CD8-positive, alpha-beta memory T cell (primary cell): ENCODE data around the gene MYH9. TPM values are rescaled to one million over a fixed set of nuclear protein-coding genes. Genes with fewer than 3 reads are reported as not detected.
A peak's percentile ranks its signal among the peaks of the same experiment; 100 is the strongest.

ENCODE experiments used
- CTCF ChIA-PET: fragments of 350-600 bp; sonication (Branson Sonifier 250); formaldehyde crosslinking; loops from one replicate; lab custom pipeline; 2021; ENCODE audit warnings: antibody characterized with exemption; lab: Charles Lee
- POLR2A ChIA-PET: fragments of 350-600 bp; sonication (Branson Sonifier 250); formaldehyde crosslinking; loops from one replicate; lab custom pipeline; 2021; ENCODE audit warnings: antibody characterized with exemption; lab: Charles Lee
- DNase-seq, 5 donors: peaks; one replicate each; pipeline versions ENCODE4 v3.0.0 to v3.0.0-alpha.2; 2020 to 2022; ENCODE audit warnings: mixed read lengths in 1 of 5
- H3K27ac ChIP-seq: one replicate; pipeline ENCODE4 v1.7.0; 2013; ENCODE audit warnings: low read depth, mild to moderate bottlenecking, low read length, moderate library complexity
- H3K27me3 ChIP-seq: 2 replicates; pipeline ENCODE4 v1.7.0; 2013; ENCODE audit warnings: low read length, mild to moderate bottlenecking; ENCODE audit not compliant: insufficient read depth, poor library complexity, severe bottlenecking
- H3K36me3 ChIP-seq: 2 replicates; pipeline ENCODE4 v1.7.0; 2013; ENCODE audit warnings: mild to moderate bottlenecking, low read length, moderate library complexity; ENCODE audit not compliant: insufficient read depth
- H3K4me1 ChIP-seq: 2 replicates; pipeline ENCODE4 v1.7.0; 2013; ENCODE audit warnings: mild to moderate bottlenecking, low read length, moderate library complexity; ENCODE audit not compliant: insufficient read depth
- H3K4me3 ChIP-seq: 2 replicates; pipeline ENCODE4 v1.7.0; 2013; ENCODE audit warnings: mild to moderate bottlenecking, low read length
- H3K9me3 ChIP-seq: 2 replicates; pipeline ENCODE4 v1.7.0; 2013; ENCODE audit warnings: mild to moderate bottlenecking, low read length
- H3K27ac Mint-ChIP-seq, 8 donors: one replicate each; pipeline ENCODE4 v1.8.0; 2020 to 2021; ENCODE audit warnings: mixed read lengths in 8 of 8, mild to moderate bottlenecking in 6 of 8, inconsistent platforms in 3 of 8, moderate library complexity in 3 of 8
- H3K27me3 Mint-ChIP-seq, 2 donors: one replicate each; pipeline ENCODE4 v1.8.0; 2020 to 2021; ENCODE audit warnings: mixed read lengths in 2 of 2, mild to moderate bottlenecking in 1 of 2, moderate library complexity in 1 of 2
- H3K36me3 Mint-ChIP-seq, 3 donors: one replicate each; pipeline ENCODE4 v1.8.0; 2020 to 2021; ENCODE audit warnings: mixed read lengths in 3 of 3, inconsistent platforms in 1 of 3, mild to moderate bottlenecking in 1 of 3
- H3K4me1 Mint-ChIP-seq, 3 donors: one replicate each; pipeline ENCODE4 v1.8.0; 2020 to 2021; ENCODE audit warnings: mixed read lengths in 3 of 3, inconsistent platforms in 1 of 3, mild to moderate bottlenecking in 1 of 3
- H3K4me3 Mint-ChIP-seq, 7 donors: one replicate each; pipeline ENCODE4 v1.8.0; 2020 to 2021; ENCODE audit warnings: mixed read lengths in 7 of 7, mild to moderate bottlenecking in 6 of 7, moderate library complexity in 4 of 7, inconsistent platforms in 2 of 7
- H3K9me3 Mint-ChIP-seq, 5 donors: one replicate each; pipeline ENCODE4 v1.8.0; 2020 to 2022; ENCODE audit warnings: mixed read lengths in 5 of 5, mild to moderate bottlenecking in 3 of 5, moderate library complexity in 2 of 5, inconsistent platforms in 1 of 5
- polyA plus RNA-seq: library from polyadenylated mRNA; unstranded; fragments of 300-500 nt; fragmentation: Illumina TruSeq; gene quantifications from one replicate; pipeline ENCODE4 v1.2.3, GENCODE V29; 2021
- total RNA-seq, 2 experiments: library from RNA; stranded (reverse); gene quantifications; one replicate each; pipeline ENCODE4 v1.2.3, GENCODE V29; 2021

Gene MYH9
- total and polyA plus RNA-seq, 3 experiments from 2014 or later: 425 to 684 (median 680) TPM

DNA sequence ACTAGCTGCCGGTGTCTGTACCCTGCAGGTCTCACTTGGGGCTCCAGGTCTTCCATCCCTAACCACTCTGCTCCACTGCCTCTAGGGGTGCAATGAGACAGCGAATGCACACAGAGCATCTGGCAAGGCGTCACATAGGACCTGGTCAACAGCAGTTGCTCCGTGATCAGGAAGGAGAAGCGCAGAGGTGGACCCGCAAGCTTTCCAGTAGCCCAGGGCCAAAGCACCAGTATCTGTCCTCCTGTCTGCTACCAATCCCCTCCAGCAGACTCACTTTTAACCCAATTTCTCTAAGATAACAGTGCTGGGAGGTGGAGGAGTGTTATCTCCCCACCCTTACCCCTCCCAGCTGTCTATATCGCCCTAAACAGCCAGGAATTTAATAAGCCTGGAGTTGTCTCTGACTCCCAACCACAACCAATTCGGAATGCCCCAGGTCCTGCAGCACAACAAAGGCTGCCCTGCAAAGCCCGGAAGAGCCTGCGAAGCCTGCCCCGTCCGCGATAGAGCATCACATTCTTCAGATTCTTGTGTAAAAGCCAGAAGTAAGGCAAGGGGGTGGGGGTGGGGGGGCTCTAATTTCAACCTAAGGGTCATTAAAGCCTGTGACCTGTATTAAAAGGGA, 19.3 kb downstream of the MYH9 start:
- no peaks in the 10 kb centered on the region for H3K9me3 Mint-ChIP-seq
- Histone ChIP-seq H3K4me3 (peak overlapping the region; percentile 23), H3K4me1 (peaks cover 100% of the 10 kb centered on the region), H3K9me3 (no peaks in the 10 kb centered on the region), H3K36me3 (peaks cover 11% of the 10 kb centered on the region), H3K27me3 (no peaks in the 10 kb centered on the region), H3K27ac (peak overlapping the region; percentile 38)
- ChIA-PET POLR2A (interaction anchor here (1.2 kb wide), 1 partner anchor 17 kb away, joined by 3 read pairs; no protein-coding TSS in a partner anchor), CTCF (interaction anchor here (1.3 to 1.7 kb wide), 3 partner anchors 11 to 102 kb away, joined by 3 to 7 read pairs (median 5); partner anchors contain the start of gene MYH9)
- H3K4me3 Mint-ChIP-seq: peak overlapping the region; percentile 83 to 96 (median 89)
- peak in 1 of 5 donors; percentile 49 for DNase-seq
- H3K36me3 Mint-ChIP-seq: peaks cover 3 to 51% (median 4%) of the 10 kb centered on the region in 3 donors
- peaks cover 0 to 6% of the 10 kb centered on the region in 2 donors for H3K27me3 Mint-ChIP-seq
- H3K27ac Mint-ChIP-seq: peak overlapping the region; percentile 93 to 99 (median 96)
- H3K4me1 Mint-ChIP-seq: peaks cover 91 to 100% (median 100%) of the 10 kb centered on the region in 3 donors

DNA sequence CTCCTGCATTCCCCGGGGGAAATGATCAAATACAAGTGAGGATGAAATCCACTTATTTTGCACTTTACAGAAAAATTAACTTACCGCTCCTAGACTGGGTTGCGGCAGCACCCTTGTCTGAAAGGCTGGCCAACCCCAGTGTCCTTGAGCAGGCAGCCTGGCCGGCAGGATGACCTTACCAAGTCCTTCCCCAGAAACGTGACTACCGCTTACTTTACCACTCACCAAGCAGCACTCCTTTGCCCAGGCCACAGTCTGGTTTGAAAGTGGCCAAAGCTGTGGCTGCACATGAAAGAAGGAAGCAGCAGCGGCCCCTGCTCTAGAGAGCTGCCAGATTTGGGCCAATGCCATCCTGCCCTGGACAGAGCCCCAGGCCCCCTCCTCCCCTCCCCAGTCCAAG, 20.3 kb downstream of the MYH9 start:
- H3K27ac ChIP-seq: no peak overlapping the region
- peaks cover 11% of the 10 kb centered on the region for H3K36me3 ChIP-seq
- CTCF ChIA-PET: interaction anchor here (1.3 to 3.3 kb wide), 8 partner anchors 8 to 33 kb away, joined by 3 to 22 read pairs (median 4); partner anchors contain the start of gene MYH9
- peaks cover 0 to 6% of the 10 kb centered on the region in 2 donors for H3K27me3 Mint-ChIP-seq
- H3K4me1 ChIP-seq: peaks cover 100% of the 10 kb centered on the region
- H3K4me3 Mint-ChIP-seq: peak overlapping the region; percentile 65 to 96 (median 89)
- H3K4me1 Mint-ChIP-seq: peaks cover 91 to 100% (median 100%) of the 10 kb centered on the region in 3 donors
- POLR2A ChIA-PET: interaction anchor here (0.7 to 1.2 kb wide), 5 partner anchors 11 to 18 kb away, joined by 3 to 4 read pairs (median 3); no protein-coding TSS in a partner anchor
- peaks cover 4 to 52% (median 7%) of the 10 kb centered on the region in 3 donors for H3K36me3 Mint-ChIP-seq
- peak overlapping the region; percentile 23 for H3K4me3 ChIP-seq
- H3K9me3 Mint-ChIP-seq: no peaks in the 10 kb centered on the region
- H3K9me3 ChIP-seq: no peaks in the 10 kb centered on the region
- peak in 1 of 5 donors; percentile 44 for DNase-seq
- peak overlapping the region; percentile 93 to 99 (median 94) for H3K27ac Mint-ChIP-seq
- H3K27me3 ChIP-seq: no peaks in the 10 kb centered on the region

DNA sequence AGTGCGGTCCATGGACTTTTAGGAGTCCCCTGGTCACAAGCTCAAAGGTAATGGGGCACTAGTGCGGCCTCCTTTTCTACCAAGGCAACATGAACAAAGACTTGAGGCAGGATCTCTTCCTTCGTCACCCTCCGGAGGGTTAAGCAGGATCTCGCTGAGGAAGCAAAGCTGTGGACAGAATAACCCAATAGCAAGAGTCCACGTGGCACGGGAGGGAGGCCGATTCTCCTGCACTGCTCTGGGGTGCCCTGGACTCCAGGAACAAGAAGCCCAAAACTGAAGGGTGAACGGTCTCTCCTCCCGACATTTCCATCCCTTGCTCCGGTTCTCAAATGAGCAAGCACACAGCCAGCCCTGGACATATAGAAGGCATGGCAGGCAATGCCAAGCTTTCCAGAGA, 20.7 kb downstream of the MYH9 start:
- POLR2A ChIA-PET: interaction anchor here (0.7 to 1.5 kb wide), 6 partner anchors 10 to 18 kb away, joined by 3 to 4 read pairs (median 3); no protein-coding TSS in a partner anchor
- Histone ChIP-seq H3K36me3 (peaks cover 14% of the 10 kb centered on the region), H3K4me3 (peak overlapping the region; percentile 23), H3K9me3 (no peaks in the 10 kb centered on the region), H3K27ac (peak overlapping the region; percentile 73), H3K27me3 (no peaks in the 10 kb centered on the region), H3K4me1 (peaks cover 100% of the 10 kb centered on the region)
- Mint-ChIP-seq H3K27ac (peak overlapping the region; percentile 93 to 99 (median 94)), H3K4me3 (peak overlapping the region; percentile 65 to 96 (median 89)), H3K4me1 (peaks cover 91 to 100% (median 100%) of the 10 kb centered on the region in 3 donors), H3K27me3 (peaks cover 0 to 6% of the 10 kb centered on the region in 2 donors), H3K9me3 (no peaks in the 10 kb centered on the region), H3K36me3 (peaks cover 4 to 53% (median 7%) of the 10 kb centered on the region in 3 donors)
- CTCF ChIA-PET: interaction anchor here (1.3 to 3.3 kb wide), 8 partner anchors 9 to 104 kb away, joined by 3 to 22 read pairs (median 4); partner anchors contain the start of gene MYH9
- no peak for DNase-seq

DNA sequence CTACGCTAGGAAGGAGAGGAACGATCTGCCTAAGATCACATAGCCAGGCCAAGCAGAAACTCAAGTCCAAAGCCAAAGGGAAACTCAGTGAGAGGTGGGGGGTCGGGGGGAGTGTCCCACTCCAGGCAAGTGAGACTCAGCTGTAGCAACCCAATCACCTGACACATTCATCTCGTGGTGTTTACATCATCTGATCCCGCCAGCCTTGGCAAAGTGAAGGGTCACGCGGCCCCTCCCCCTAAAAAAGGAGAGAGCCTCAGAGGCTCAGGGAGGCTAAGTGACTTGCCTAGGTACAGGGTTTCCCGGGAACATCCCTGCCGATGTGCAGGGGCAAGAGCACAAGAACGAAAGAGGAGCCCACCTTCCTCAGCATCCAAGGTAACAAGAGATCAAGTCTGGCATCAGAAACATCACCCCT, 21.5 kb downstream of the MYH9 start:
- ChIA-PET POLR2A (interaction anchor here (0.7 to 2.5 kb wide), 9 partner anchors 10 to 34 kb away, joined by 3 to 19 read pairs (median 4); no protein-coding TSS in a partner anchor), CTCF (interaction anchor here (1.3 to 3.5 kb wide), 8 partner anchors 8 to 104 kb away, joined by 3 to 22 read pairs (median 5); no protein-coding TSS in a partner anchor)
- Histone ChIP-seq H3K4me1 (peaks cover 100% of the 10 kb centered on the region), H3K27me3 (no peaks in the 10 kb centered on the region), H3K4me3 (no peak overlapping the region), H3K9me3 (no peaks in the 10 kb centered on the region), H3K27ac (peak overlapping the region; percentile 73), H3K36me3 (peaks cover 17% of the 10 kb centered on the region)
- peaks cover 4 to 54% (median 7%) of the 10 kb centered on the region in 3 donors for H3K36me3 Mint-ChIP-seq
- peaks cover 93 to 100% (median 100%) of the 10 kb centered on the region in 3 donors for H3K4me1 Mint-ChIP-seq
- DNase-seq: peak in 1 of 5 donors; percentile 64
- peak overlapping the region; percentile 64 to 92 (median 88) for H3K4me3 Mint-ChIP-seq
- H3K27me3 Mint-ChIP-seq: peaks cover 0 to 6% of the 10 kb centered on the region in 2 donors
- H3K9me3 Mint-ChIP-seq: no peaks in the 10 kb centered on the region
- peak overlapping the region; percentile 93 to 99 (median 94) for H3K27ac Mint-ChIP-seq

DNA sequence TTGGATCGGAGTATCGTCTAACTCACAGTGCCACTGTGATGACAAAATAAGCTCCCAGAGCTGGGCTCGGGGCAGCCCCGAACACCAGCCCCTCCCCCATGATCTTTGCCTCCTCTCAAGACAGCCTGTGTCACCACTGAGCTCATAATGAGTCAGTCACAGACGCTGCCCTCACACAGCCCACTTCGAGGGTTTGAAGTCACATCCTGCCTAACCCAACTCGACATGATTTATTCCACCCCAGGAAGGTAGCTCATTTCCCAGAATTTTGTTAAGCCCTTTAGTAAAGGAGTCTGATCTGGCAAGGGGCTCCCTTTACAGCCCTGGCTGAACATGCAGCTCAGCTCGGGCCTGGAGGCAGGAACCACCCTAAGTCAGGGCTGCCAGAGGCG, 22.8 kb downstream of the MYH9 start:
- H3K27me3 Mint-ChIP-seq: peaks cover 0 to 6% of the 10 kb centered on the region in 2 donors
- H3K4me1 ChIP-seq: peaks cover 98% of the 10 kb centered on the region
- H3K36me3 Mint-ChIP-seq: peaks cover 4 to 53% (median 7%) of the 10 kb centered on the region in 3 donors
- peak overlapping the region; percentile 73 for H3K27ac ChIP-seq
- peak overlapping the region; percentile 39 to 84 (median 77) for H3K4me3 Mint-ChIP-seq
- no peak overlapping the region for H3K4me3 ChIP-seq
- POLR2A ChIA-PET: interaction anchor here (0.5 to 2.8 kb wide), 16 partner anchors 9 to 87 kb away, joined by 3 to 40 read pairs (median 8); partner anchors contain the start of gene MYH9
- CTCF ChIA-PET: interaction anchor here (0.9 to 3.5 kb wide), 16 partner anchors 9 to 126 kb away, joined by 3 to 32 read pairs (median 6); partner anchors contain the start of gene APOL2
- peak; percentile 83 to 95 (median 87) for DNase-seq
- H3K36me3 ChIP-seq: peaks cover 17% of the 10 kb centered on the region
- no peaks in the 10 kb centered on the region for H3K27me3 ChIP-seq
- peak overlapping the region; percentile 93 to 99 (median 94) for H3K27ac Mint-ChIP-seq
- H3K4me1 Mint-ChIP-seq: peaks cover 93 to 100% (median 99%) of the 10 kb centered on the region in 3 donors
- no peaks in the 10 kb centered on the region for H3K9me3 Mint-ChIP-seq
- no peaks in the 10 kb centered on the region for H3K9me3 ChIP-seq

DNA sequence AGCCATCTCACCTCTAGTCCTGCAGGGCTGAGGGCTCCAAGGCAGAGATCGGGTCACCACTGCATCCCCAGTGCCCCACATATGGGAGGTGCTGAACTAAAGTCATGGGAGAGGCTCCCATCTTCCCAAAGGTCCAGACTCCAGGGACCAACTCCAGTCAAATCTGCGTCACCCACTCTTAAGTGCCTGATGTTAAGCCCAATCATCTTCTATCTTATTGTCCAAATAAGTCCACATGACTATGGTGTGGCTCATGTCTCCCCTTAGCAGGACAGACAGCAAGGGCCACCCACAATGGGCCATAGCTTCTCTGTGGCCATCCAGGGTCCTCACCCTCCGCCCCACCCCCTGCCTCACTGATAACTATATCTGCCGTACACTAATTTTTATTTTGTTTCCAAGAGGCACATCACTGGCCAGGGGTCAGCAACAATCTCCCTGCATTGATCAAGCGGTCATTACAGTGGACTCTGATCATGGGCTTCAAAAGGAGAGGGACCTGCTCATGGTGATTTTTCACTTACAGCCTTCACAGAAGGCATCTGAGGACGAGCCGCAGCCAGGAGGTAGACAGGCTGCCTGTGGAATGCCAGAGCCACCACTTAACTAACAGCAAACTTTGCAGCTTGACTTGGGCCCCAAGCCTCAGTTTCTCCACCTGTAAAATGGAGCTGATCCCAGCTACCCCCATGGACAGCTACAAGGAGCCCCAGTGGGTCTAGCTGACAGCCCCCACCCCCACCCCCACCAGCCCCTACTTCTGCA, 23.3 kb downstream of the MYH9 start:
- peaks cover 0 to 6% of the 10 kb centered on the region in 2 donors for H3K27me3 Mint-ChIP-seq

More for the DNA sequence above, 23.3 kb downstream of the MYH9 start:
- POLR2A ChIA-PET: interaction anchor here (0.5 to 2.8 kb wide), 13 partner anchors 8 to 87 kb away, joined by 3 to 40 read pairs (median 11); partner anchors contain the start of gene MYH9
- Mint-ChIP-seq H3K4me3 (peak overlapping the region; percentile 39 to 84 (median 77)), H3K36me3 (peaks cover 4 to 57% (median 5%) of the 10 kb centered on the region in 3 donors), H3K9me3 (no peaks in the 10 kb centered on the region), H3K4me1 (peaks cover 92 to 100% (median 99%) of the 10 kb centered on the region in 3 donors), H3K27ac (peak overlapping the region; percentile 93 to 99 (median 94))
- Histone ChIP-seq H3K36me3 (peaks cover 17% of the 10 kb centered on the region), H3K9me3 (no peaks in the 10 kb centered on the region), H3K4me1 (peaks cover 98% of the 10 kb centered on the region), H3K27ac (peak overlapping the region; percentile 73), H3K27me3 (no peaks in the 10 kb centered on the region), H3K4me3 (peak overlapping the region; percentile 24)
- CTCF ChIA-PET: interaction anchor here (0.9 to 3.5 kb wide), 15 partner anchors 8 to 106 kb away, joined by 3 to 32 read pairs (median 6); no protein-coding TSS in a partner anchor
- DNase-seq: no peak
